DOHH2 (cell line): ENCODE measurements around the gene MBP.

ENCODE experiments used
- H3F3A ChIP-seq: fragments of 200-600 bp; sonication (generic), shearing (Covaris generic); 2 replicates; pipeline ENCODE4 v1.6.0; 2016; ENCODE audit warnings: antibody characterized with exemption, mild to moderate bottlenecking; ENCODE audit not compliant: control insufficient read depth, insufficient read depth
- H3K27ac ChIP-seq: fragments of 200-600 bp; sonication (generic); 2 replicates; pipeline ENCODE4 v1.5.1; 2014; ENCODE audit warnings: low read depth, mild to moderate bottlenecking, low read length, moderate library complexity
- H3K27me3 ChIP-seq: fragments of 200-600 bp; sonication (generic); 2 replicates; pipeline ENCODE4 v1.6.1; 2014; ENCODE audit warnings: mild to moderate bottlenecking, low read length, mixed read lengths; ENCODE audit not compliant: control insufficient read depth
- H3K36me3 ChIP-seq: fragments of 200-600 bp; sonication (generic); 2 replicates; pipeline ENCODE4 v1.6.1; 2014; ENCODE audit warnings: mild to moderate bottlenecking, low read length, moderate library complexity, mixed read lengths; ENCODE audit not compliant: control insufficient read depth
- H3K4me1 ChIP-seq: fragments of 200-600 bp; sonication (generic); 2 replicates; pipeline ENCODE4 v1.6.1; 2014; ENCODE audit warnings: mild to moderate bottlenecking, low read length, mixed read lengths; ENCODE audit not compliant: control insufficient read depth
- H3K4me2 ChIP-seq: fragments of 200-600 bp; sonication (generic); 2 replicates; pipeline ENCODE4 v1.6.0; 2014; ENCODE audit warnings: mild to moderate bottlenecking, low read length, moderate library complexity
- H3K4me3 ChIP-seq: fragments of 200-600 bp; sonication (generic); 2 replicates; pipeline ENCODE4 v1.5.1; 2014; ENCODE audit warnings: mild to moderate bottlenecking, low read length, mixed read lengths
- H3K79me2 ChIP-seq: fragments of 200-600 bp; sonication (generic); 2 replicates; pipeline ENCODE4 v1.6.1; 2014; ENCODE audit warnings: mild to moderate bottlenecking, low read length, mixed read lengths; ENCODE audit not compliant: control insufficient read depth
- H3K9me2 ChIP-seq: fragments of 200-600 bp; sonication (generic); replicated peaks from 2 replicates; pipeline ENCODE4 v1.6.1; 2014; ENCODE audit warnings: mild to moderate bottlenecking, low read length, mixed read lengths; ENCODE audit not compliant: control insufficient read depth
- H3K9me3 ChIP-seq: fragments of 200-600 bp; sonication (generic); 2 replicates; pipeline ENCODE4 v1.6.1; 2014; ENCODE audit warnings: antibody characterized with exemption, low read length, mixed read lengths; ENCODE audit not compliant: control insufficient read depth, insufficient read depth
- H4K20me1 ChIP-seq: fragments of 200-600 bp; sonication (generic); 2 replicates; pipeline ENCODE4 v1.6.0; 2014; ENCODE audit warnings: low read depth, mild to moderate bottlenecking, antibody characterized with exemption, low read length, moderate library complexity; ENCODE audit not compliant: control insufficient read depth, insufficient read depth
- CTCF ChIP-seq: fragments of 200-600 bp; sonication (generic); IDR thresholded peaks from one replicate; pipeline ENCODE4 v1.5.1; 2014; ENCODE audit warnings: antibody characterized with exemption, mild to moderate bottlenecking, low read depth, low read length; ENCODE audit not compliant: poor library complexity, severe bottlenecking
- EZH2phosphoT487 ChIP-seq: fragments of 200-600 bp; sonication (generic); IDR thresholded peaks from 2 replicates; pipeline ENCODE4 v1.6.1; 2017; ENCODE audit warnings: borderline replicate concordance, mild to moderate bottlenecking, antibody characterized with exemption, low read length, moderate library complexity, mixed read lengths

MBP gene

GRCh38 chr18:77162580-77162979 lies 30.0 kb upstream of the MBP start:
- no peaks in the 10 kb centered on the region for H3K79me2 ChIP-seq
- no peaks in the 10 kb centered on the region for H3F3A ChIP-seq
- no peaks in the 10 kb centered on the region for H4K20me1 ChIP-seq
- no peak overlapping the region for H3K4me3 ChIP-seq
- no peaks in the 10 kb centered on the region for H3K9me2 ChIP-seq
- no peaks in the 10 kb centered on the region for H3K9me3 ChIP-seq
- H3K27me3 ChIP-seq: peaks cover 8% of the 10 kb centered on the region
- TF ChIP-seq EZH2phosphoT487: no peak
- no peak for TF ChIP-seq CTCF
- no peaks in the 10 kb centered on the region for H3K36me3 ChIP-seq
- H3K4me2 ChIP-seq: no peak overlapping the region
- peaks cover 11% of the 10 kb centered on the region for H3K4me1 ChIP-seq
- no peak overlapping the region for H3K27ac ChIP-seq

GRCh38 chr18:77161961-77162360 lies 29.4 kb upstream of the MBP start:
- H3K27ac ChIP-seq: no peak overlapping the region

GRCh38 chr18:77161383-77161782 lies 28.8 kb upstream of the MBP start:
- TF ChIP-seq CTCF: no peak
- TF ChIP-seq EZH2phosphoT487: no peak
- Histone ChIP-seq H3K4me3 (no peak overlapping the region), H3K27ac (no peak overlapping the region), H3K27me3 (peaks cover 8% of the 10 kb centered on the region), H3K9me3 (no peaks in the 10 kb centered on the region), H3K4me1 (peaks cover 11% of the 10 kb centered on the region), H3K9me2 (no peaks in the 10 kb centered on the region), H3K36me3 (no peaks in the 10 kb centered on the region), H3K79me2 (no peaks in the 10 kb centered on the region), H3K4me2 (no peak overlapping the region), H4K20me1 (no peaks in the 10 kb centered on the region), H3F3A (no peaks in the 10 kb centered on the region)

More at GRCh38 chr18:77161961-77162360, 29.4 kb upstream of the MBP start:
- no peaks in the 10 kb centered on the region for H3K9me3 ChIP-seq
- no peaks in the 10 kb centered on the region for H3K9me2 ChIP-seq
- no peak for TF ChIP-seq CTCF
- TF ChIP-seq EZH2phosphoT487: no peak
- peaks cover 8% of the 10 kb centered on the region for H3K27me3 ChIP-seq
- no peak overlapping the region for H3K4me3 ChIP-seq
- H3K4me2 ChIP-seq: no peak overlapping the region
- H3K79me2 ChIP-seq: no peaks in the 10 kb centered on the region
- H3K36me3 ChIP-seq: no peaks in the 10 kb centered on the region
- H3F3A ChIP-seq: no peaks in the 10 kb centered on the region
- peaks cover 11% of the 10 kb centered on the region for H3K4me1 ChIP-seq
- H4K20me1 ChIP-seq: no peaks in the 10 kb centered on the region

GRCh38 chr18:77160515-77160914 lies 27.9 kb upstream of the MBP start:
- TF ChIP-seq EZH2phosphoT487: no peak
- no peak for TF ChIP-seq CTCF
- peaks cover 8% of the 10 kb centered on the region for H3K27me3 ChIP-seq
- 0 out of 2 replicates have a peak overlapping the region, but pooled peaks have one; percentile 1 for H3K4me2 ChIP-seq
- no peak overlapping the region for H3K4me3 ChIP-seq
- H4K20me1 ChIP-seq: no peaks in the 10 kb centered on the region
- H3K79me2 ChIP-seq: no peaks in the 10 kb centered on the region
- H3K9me2 ChIP-seq: no peaks in the 10 kb centered on the region
- peaks cover 11% of the 10 kb centered on the region for H3K4me1 ChIP-seq
- no peak overlapping the region for H3K27ac ChIP-seq
- H3F3A ChIP-seq: no peaks in the 10 kb centered on the region
- no peaks in the 10 kb centered on the region for H3K36me3 ChIP-seq
- H3K9me3 ChIP-seq: no peaks in the 10 kb centered on the region
